ENCODE data around the gene SH3PXD2A. TPM values are rescaled to one million over a fixed set of nuclear protein-coding genes. Genes with fewer than 3 reads are reported as not detected.

The SH3PXD2A gene
- total and polyA plus RNA-seq, 2 of the 4 experiments (the other 2 are of a cell fraction), result 6.3 to 23.0 TPM

DNA sequence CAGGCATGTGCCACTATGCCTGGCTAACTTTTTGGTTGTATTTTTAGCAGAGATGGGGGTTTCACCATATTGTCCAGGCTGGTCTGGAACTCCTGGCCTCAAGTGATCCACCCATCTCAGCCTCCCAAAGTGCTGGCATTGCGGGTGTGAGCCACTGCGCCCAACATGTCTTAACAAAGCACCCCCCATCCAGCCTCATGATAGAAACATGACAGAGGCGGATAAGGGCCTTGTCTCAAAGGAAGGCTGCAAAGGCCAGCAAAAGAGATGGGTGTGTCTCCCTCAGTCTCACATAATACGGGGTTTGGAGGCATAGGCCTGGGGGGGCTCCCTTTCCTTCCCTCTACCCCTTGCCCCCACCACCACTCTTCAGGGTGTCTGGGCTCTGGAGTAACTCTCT lies 93.2 kb downstream of the SH3PXD2A start:
- in situ Hi-C loops (cut with MboI; ENCODE audit: low sequenced_read_pairs), result no loop called here
- no CpG with 5 or more reads among the region's 4 CpGs for WGBS, 2 experiments (ENCODE audit: extremely low coverage in 2 of 2, insufficient read length in 1 of 2)

More for the DNA sequence above, 93.2 kb downstream of the SH3PXD2A start:
- no TSS peak for BruUV-seq (replicated peaks)
- Histone ChIP-seq H3K27me3 (ENCODE audit: control insufficient read depth, insufficient read depth, low read length) (no peaks in the 10 kb centered on the region), H2AK5ac (ENCODE audit: low read depth, low read length) (0 out of 2 replicates have a peak overlapping the region, but pooled peaks have one; percentile 18), H2BK120ac (ENCODE audit: low read depth, low read length) (0 out of 2 replicates have a peak overlapping the region, but pooled peaks have one; percentile 95), H4K20me1 (ENCODE audit: insufficient read depth, low read length) (peaks cover 6% of the 10 kb centered on the region; the same call in 1 of the 2 replicates), H3K36me3 (ENCODE audit: control insufficient read depth, insufficient read depth, low read length) (no peaks in the 10 kb centered on the region), H3K4me1 (ENCODE audit: control insufficient read depth, insufficient read depth, low read length) (peaks cover 49% of the 10 kb centered on the region), H2BK5ac (ENCODE audit: low read depth, low read length, poor library complexity, severe bottlenecking) (no peak overlapping the region), H2BK20ac (ENCODE audit: low read depth, low read length) (no peak overlapping the region), H3K9ac (ENCODE audit: low read depth, low read length) (no peak overlapping the region), H3K79me1 (ENCODE audit: low read depth in 1 of 2, low read length in 2 of 2) (peaks cover 5 to 61% of the 10 kb centered on the region in 2 experiments), H4K8ac (ENCODE audit: low read depth in 2 of 2, low read length in 2 of 2) (no peak overlapping the region), H3K9me3 (ENCODE audit: control insufficient read depth, insufficient read depth, low read length) (no peaks in the 10 kb centered on the region), H3K9me1 (ENCODE audit: insufficient read depth, low read length) (peaks cover 54% of the 10 kb centered on the region), H3K4ac (ENCODE audit: low read depth, low read length) (0 out of 2 replicates have a peak overlapping the region, but pooled peaks have one; percentile 89), H3K23ac (ENCODE audit: low read depth, low read length) (no peak overlapping the region), H2BK15ac (ENCODE audit: low read depth, low read length) (no peak overlapping the region), H2AFZ (replicated peaks; ENCODE audit: low read length, poor library complexity) (no peak overlapping the region), H4K5ac (ENCODE audit: low read depth, low read length) (no peak overlapping the region), H3K18ac (ENCODE audit: low read depth, low read length) (no peak overlapping the region), H3K56ac (ENCODE audit: extremely low read depth, insufficient read depth, low read length) (no peak overlapping the region), H4K91ac (ENCODE audit: insufficient read depth, low read depth, low read length) (no peak overlapping the region), H3K4me3 (ENCODE audit: insufficient read depth, low read depth, low read length) (no peak overlapping the region), H3K27ac (ENCODE audit: insufficient read depth, low read length) (no peak overlapping the region), H3K14ac (replicated peaks; ENCODE audit: low read depth, low read length) (0 out of 2 replicates have a peak overlapping the region, but pooled peaks have one; percentile 93), H2AK9ac (replicated peaks; ENCODE audit: low read depth, low read length, poor library complexity) (peak overlapping the region; percentile 16), H3K4me2 (ENCODE audit: low read depth, low read length) (no peak overlapping the region)
- dilution Hi-C loops (cut with HindIII; ENCODE audit: low sequenced_read_pairs, unreplicated experiment) (no loop called here), intact Hi-C loops (cut with micrococcal nuclease) (no loop called here)
- DNase-seq (no peak), ATAC-seq (ENCODE audit: low read depth) (no peak)
- TF ChIP-seq, protein P1, sequence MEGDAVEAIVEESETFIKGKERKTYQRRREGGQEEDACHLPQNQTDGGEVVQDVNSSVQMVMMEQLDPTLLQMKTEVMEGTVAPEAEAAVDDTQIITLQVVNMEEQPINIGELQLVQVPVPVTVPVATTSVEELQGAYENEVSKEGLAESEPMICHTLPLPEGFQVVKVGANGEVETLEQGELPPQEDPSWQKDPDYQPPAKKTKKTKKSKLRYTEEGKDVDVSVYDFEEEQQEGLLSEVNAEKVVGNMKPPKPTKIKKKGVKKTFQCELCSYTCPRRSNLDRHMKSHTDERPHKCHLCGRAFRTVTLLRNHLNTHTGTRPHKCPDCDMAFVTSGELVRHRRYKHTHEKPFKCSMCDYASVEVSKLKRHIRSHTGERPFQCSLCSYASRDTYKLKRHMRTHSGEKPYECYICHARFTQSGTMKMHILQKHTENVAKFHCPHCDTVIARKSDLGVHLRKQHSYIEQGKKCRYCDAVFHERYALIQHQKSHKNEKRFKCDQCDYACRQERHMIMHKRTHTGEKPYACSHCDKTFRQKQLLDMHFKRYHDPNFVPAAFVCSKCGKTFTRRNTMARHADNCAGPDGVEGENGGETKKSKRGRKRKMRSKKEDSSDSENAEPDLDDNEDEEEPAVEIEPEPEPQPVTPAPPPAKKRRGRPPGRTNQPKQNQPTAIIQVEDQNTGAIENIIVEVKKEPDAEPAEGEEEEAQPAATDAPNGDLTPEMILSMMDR (conservative IDR thresholded peaks at IDR 0.05; ENCODE audit: low read depth, low read length), result no peak
- TF ChIP-seq, protein P2, sequence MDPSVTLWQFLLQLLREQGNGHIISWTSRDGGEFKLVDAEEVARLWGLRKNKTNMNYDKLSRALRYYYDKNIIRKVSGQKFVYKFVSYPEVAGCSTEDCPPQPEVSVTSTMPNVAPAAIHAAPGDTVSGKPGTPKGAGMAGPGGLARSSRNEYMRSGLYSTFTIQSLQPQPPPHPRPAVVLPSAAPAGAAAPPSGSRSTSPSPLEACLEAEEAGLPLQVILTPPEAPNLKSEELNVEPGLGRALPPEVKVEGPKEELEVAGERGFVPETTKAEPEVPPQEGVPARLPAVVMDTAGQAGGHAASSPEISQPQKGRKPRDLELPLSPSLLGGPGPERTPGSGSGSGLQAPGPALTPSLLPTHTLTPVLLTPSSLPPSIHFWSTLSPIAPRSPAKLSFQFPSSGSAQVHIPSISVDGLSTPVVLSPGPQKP (IDR thresholded peaks at IDR 0.05; ENCODE audit: borderline replicate concordance, low read depth, low read length), result no peak
- TF ChIP-seq MAZ (IDR thresholded peaks at IDR 0.05; ENCODE audit: borderline replicate concordance, low read depth, low read length), result no peak
- no peak for TF ChIP-seq RCOR1 (IDR thresholded peaks at IDR 0.05; ENCODE audit: insufficient replicate concordance, low read length)
- no peak for TF ChIP-seq CEBPB (IDR thresholded peaks at IDR 0.05; ENCODE audit: low read depth, low read length)
- TF ChIP-seq MXI1 (IDR thresholded peaks at IDR 0.05; ENCODE audit: borderline replicate concordance, low read depth, low read length), result no peak
- TF ChIP-seq, protein P3, sequence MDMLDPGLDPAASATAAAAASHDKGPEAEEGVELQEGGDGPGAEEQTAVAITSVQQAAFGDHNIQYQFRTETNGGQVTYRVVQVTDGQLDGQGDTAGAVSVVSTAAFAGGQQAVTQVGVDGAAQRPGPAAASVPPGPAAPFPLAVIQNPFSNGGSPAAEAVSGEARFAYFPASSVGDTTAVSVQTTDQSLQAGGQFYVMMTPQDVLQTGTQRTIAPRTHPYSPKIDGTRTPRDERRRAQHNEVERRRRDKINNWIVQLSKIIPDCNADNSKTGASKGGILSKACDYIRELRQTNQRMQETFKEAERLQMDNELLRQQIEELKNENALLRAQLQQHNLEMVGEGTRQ (IDR thresholded peaks at IDR 0.05; ENCODE audit: low read depth, low read length), result no peak
- no peak for TF ChIP-seq NFE2L2 (IDR thresholded peaks at IDR 0.05; ENCODE audit: low read depth, low read length)
- TF ChIP-seq RFX5 (IDR thresholded peaks at IDR 0.05; ENCODE audit: low read depth, low read length), result no peak
- no peak for TF ChIP-seq POLR2A (IDR thresholded peaks at IDR 0.05; ENCODE audit: low read depth, low read length)
- TF ChIP-seq CHD1 (IDR thresholded peaks at IDR 0.05; ENCODE audit: low read depth, low read length), result no peak
- TF ChIP-seq BHLHE40 (IDR thresholded peaks at IDR 0.05; ENCODE audit: low read depth, low read length), result no peak
- TF ChIP-seq RAD21 (IDR thresholded peaks at IDR 0.05; ENCODE audit: low read length), result no peak
- TF ChIP-seq MAFK (IDR thresholded peaks at IDR 0.05; ENCODE audit: low read depth, low read length), result no peak
- no peak for TF ChIP-seq FOS (IDR thresholded peaks at IDR 0.05; ENCODE audit: low read depth, low read length)
- no peak for TF ChIP-seq SMC3 (IDR thresholded peaks at IDR 0.05; ENCODE audit: low read depth, low read length)
- CTCF ChIA-PET, result no interaction called here
- POLR2A ChIA-PET (ENCODE audit: unreplicated experiment), result no interaction called here
